ENCODE measurements around the gene CT45A5. TPM values are rescaled to one million over a fixed set of nuclear protein-coding genes. Genes with fewer than 3 reads are reported as not detected.

CT45A5 gene
- total and polyA plus RNA-seq, 2 donors (not counting 1 experiment from before 2014, with no cell fraction given) = not detected

Other genes with a start within 250 kb of the CT45A5 start
- gene CT45A1, start 71.9 kb downstream of the CT45A5 start, total RNA-seq = not detected in 2 replicates
- gene CT45A1, start 71.9 kb downstream of the CT45A5 start, polyA plus RNA-seq = not detected in 2 replicates
- not detected in 2 replicates for gene CT45A3, start 17.3 kb downstream of the CT45A5 start, total RNA-seq
- gene CT45A3, start 17.3 kb downstream of the CT45A5 start, polyA plus RNA-seq = not detected in 2 replicates
- not detected in 2 replicates for gene CT45A6, start 17.3 kb upstream of the CT45A5 start, total RNA-seq
- gene CT45A6, start 17.3 kb upstream of the CT45A5 start, polyA plus RNA-seq = not detected in 2 replicates
- gene CT45A2, start 34.5 kb upstream of the CT45A5 start, total RNA-seq = not detected in 2 replicates
- gene CT45A2, start 34.5 kb upstream of the CT45A5 start, polyA plus RNA-seq = not detected in 2 replicates
- gene CT45A7, start 51.8 kb upstream of the CT45A5 start, total RNA-seq = not detected in 2 replicates
- not detected in 2 replicates for gene CT45A7, start 51.8 kb upstream of the CT45A5 start, polyA plus RNA-seq
- gene CT45A8, start 69.0 kb upstream of the CT45A5 start, total RNA-seq = not detected in 2 replicates
- not detected in 2 replicates for gene CT45A8, start 69.0 kb upstream of the CT45A5 start, polyA plus RNA-seq
- gene CT45A9, start 86.3 kb upstream of the CT45A5 start, total RNA-seq = not detected in 2 replicates
- gene CT45A9, start 86.3 kb upstream of the CT45A5 start, polyA plus RNA-seq = not detected in 2 replicates
- not detected in 2 replicates for gene CT45A10, start 107.9 kb upstream of the CT45A5 start, total RNA-seq
- not detected in 2 replicates for gene CT45A10, start 107.9 kb upstream of the CT45A5 start, polyA plus RNA-seq
- not detected in 2 replicates for gene SAGE1, start 108.2 kb upstream of the CT45A5 start, total RNA-seq
- 0.18 TPM in 1 of 2 replicates, not detected in the other for gene SAGE1, start 108.2 kb upstream of the CT45A5 start, polyA plus RNA-seq
- gene MMGT1, start 188.5 kb upstream of the CT45A5 start, total RNA-seq = 24.4 and 25.1 TPM in 2 replicates
- 7.9 and 18.5 TPM in 2 replicates for gene MMGT1, start 188.5 kb upstream of the CT45A5 start, polyA plus RNA-seq
- gene SLC9A6, start 199.9 kb upstream of the CT45A5 start, total RNA-seq = 14.5 and 15.2 TPM in 2 replicates
- gene SLC9A6, start 199.9 kb upstream of the CT45A5 start, polyA plus RNA-seq = 3.1 and 6.3 TPM in 2 replicates